Mammary epithelial cell (primary cell): ENCODE results near the gene SLC22A1.

Source experiments
- EZH2 ChIP-seq: IDR thresholded peaks from 2 replicates; pipeline ENCODE4 v1.6.1; 2012; ENCODE audit warnings: low read length, inconsistent platforms, borderline replicate concordance
- TF ChIP-seq, protein P1 (sequence below), 2 donors: IDR thresholded peaks in 1 of 2; conservative IDR thresholded peaks in 1 of 2; 2 replicates each; pipeline ENCODE4 v1.5.1; 2011 to 2012; ENCODE audit warnings: inconsistent platforms in 2 of 2, low read length in 2 of 2, mild to moderate bottlenecking in 2 of 2, control low read depth in 1 of 2, low read depth in 1 of 2; ENCODE audit not compliant: insufficient read depth in 1 of 2; ENCODE audit errors: extremely low read depth in 1 of 2

DNA sequence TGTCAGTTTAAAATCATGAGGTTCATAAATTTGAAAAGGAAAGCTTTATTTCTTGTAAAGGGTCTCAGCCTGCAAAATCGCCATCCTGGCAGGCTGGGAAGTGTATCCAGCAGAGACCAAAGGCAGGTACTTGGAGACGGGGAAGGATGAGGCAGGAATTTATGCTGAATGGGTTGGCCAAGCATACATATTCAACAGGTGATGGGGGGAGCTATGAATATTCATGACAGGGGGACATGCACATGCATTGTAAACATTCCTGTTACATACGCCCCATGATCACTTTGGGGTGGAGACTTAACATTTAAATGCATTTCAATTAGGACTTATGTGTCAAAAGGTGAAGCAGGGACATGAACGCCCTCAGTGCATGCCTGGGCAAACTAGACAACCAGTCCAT is 9.8 kb upstream of the SLC22A1 start:
- TF ChIP-seq, protein P1, sequence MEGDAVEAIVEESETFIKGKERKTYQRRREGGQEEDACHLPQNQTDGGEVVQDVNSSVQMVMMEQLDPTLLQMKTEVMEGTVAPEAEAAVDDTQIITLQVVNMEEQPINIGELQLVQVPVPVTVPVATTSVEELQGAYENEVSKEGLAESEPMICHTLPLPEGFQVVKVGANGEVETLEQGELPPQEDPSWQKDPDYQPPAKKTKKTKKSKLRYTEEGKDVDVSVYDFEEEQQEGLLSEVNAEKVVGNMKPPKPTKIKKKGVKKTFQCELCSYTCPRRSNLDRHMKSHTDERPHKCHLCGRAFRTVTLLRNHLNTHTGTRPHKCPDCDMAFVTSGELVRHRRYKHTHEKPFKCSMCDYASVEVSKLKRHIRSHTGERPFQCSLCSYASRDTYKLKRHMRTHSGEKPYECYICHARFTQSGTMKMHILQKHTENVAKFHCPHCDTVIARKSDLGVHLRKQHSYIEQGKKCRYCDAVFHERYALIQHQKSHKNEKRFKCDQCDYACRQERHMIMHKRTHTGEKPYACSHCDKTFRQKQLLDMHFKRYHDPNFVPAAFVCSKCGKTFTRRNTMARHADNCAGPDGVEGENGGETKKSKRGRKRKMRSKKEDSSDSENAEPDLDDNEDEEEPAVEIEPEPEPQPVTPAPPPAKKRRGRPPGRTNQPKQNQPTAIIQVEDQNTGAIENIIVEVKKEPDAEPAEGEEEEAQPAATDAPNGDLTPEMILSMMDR (conservative IDR thresholded peaks at IDR 0.05 in 1 of 2, IDR thresholded peaks at IDR 0.05 in 1 of 2; ENCODE audit: extremely low read depth in 1 of 2, insufficient read depth in 1 of 2, low read depth in 1 of 2, low read length in 2 of 2): no peak
- TF ChIP-seq EZH2: no peak
